Measurements from ENCODE around the gene PROX1. TPM values are rescaled to one million over a fixed set of nuclear protein-coding genes. Genes with fewer than 3 reads are reported as not detected.

PROX1 gene
- total RNA-seq, 4 donors from 2014 or later, result 0.68 to 2.8 (median 1.0) TPM

DNA sequence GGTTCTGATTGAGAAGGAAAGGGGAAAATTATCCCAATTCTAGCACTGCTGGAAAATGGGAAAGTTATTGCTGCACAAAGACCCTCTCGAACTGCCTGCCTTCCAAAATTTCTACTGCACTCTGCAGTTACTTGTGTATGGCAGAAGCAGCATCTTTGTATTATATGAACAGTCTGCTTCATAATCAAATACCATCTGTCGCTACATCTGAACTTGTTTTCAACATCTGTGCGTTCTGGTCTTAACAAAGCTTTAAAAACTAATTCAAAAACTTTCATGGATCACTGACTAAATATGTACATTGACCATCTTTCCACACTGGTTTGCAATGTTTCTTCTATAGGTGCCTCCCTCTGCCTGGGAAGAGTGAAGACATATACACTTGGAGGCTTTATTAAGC, 79.2 kb downstream of the PROX1 start:
- TF ChIP-seq, protein P1, sequence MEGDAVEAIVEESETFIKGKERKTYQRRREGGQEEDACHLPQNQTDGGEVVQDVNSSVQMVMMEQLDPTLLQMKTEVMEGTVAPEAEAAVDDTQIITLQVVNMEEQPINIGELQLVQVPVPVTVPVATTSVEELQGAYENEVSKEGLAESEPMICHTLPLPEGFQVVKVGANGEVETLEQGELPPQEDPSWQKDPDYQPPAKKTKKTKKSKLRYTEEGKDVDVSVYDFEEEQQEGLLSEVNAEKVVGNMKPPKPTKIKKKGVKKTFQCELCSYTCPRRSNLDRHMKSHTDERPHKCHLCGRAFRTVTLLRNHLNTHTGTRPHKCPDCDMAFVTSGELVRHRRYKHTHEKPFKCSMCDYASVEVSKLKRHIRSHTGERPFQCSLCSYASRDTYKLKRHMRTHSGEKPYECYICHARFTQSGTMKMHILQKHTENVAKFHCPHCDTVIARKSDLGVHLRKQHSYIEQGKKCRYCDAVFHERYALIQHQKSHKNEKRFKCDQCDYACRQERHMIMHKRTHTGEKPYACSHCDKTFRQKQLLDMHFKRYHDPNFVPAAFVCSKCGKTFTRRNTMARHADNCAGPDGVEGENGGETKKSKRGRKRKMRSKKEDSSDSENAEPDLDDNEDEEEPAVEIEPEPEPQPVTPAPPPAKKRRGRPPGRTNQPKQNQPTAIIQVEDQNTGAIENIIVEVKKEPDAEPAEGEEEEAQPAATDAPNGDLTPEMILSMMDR (IDR thresholded peaks at IDR 0.05; ENCODE audit: low read depth), result no peak

DNA sequence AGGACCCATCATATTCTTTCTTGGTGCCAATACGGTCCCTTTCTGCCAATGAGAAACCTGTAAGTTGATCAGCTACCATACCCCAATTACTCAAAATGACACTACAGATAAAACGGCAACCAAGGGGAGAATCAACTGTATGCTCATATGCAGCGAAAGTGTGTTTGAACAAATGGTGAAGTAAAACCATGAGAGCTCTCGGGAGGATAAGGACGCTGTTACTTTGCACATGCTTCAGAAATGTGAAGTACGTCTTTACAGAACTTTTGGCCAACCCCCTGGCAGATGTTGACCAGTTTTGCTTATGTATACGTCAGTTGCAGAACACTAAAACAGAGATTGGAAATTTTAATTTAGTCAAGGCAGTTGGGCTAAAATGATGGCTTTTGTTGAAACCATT, 79.6 kb downstream of the PROX1 start:
- TF ChIP-seq, protein P1 (IDR thresholded peaks at IDR 0.05; ENCODE audit: low read depth), result no peak

DNA sequence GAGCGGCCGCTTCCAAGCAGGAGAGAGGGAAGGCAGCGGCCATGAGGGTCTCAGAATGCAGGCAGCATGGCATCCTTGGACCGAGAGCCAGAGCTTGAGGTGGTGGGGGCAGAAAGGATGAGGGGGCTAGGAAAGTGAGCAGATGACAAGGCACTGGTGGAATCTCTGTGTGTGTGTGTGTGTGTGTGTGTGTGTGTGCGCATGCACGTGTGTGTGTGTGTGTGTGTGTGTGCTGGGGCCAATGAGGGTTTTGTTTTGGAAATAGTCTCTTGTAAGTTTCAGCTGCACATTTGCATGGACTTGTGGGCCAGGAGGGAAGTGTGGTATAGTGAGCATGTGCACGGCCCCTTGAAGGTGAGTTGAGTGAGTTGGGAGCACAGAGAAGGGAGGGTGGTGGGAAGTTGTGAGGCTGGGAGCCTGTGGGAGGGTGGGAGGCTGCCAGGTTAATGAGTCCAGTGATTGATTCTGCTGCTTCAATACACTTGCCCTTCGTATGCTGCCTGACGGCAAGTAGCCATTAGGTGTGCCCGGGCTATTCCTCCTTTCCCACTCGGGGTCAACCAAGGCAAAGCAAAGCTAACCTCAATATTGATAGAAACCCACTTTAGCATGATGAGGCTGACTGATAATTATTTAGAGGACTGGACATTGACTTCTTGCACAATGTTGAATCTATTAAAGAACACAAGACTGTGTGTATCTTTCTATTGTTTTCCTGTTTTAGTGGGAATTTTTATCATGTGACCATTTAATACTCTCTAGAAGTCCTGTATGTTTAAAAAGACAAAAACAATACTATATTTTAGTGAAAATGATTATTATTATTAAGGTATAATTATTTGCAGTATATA, 80.3 kb downstream of the PROX1 start:
- TF ChIP-seq, protein P1 (IDR thresholded peaks at IDR 0.05; ENCODE audit: low read depth), result no peak

GRCh38 chr1:214068979-214069378, 81.2 kb downstream of the PROX1 start:
- TF ChIP-seq, protein P1 (IDR thresholded peaks at IDR 0.05; ENCODE audit: low read depth), result no peak

GRCh38 chr1:214071469-214071868, 83.7 kb downstream of the PROX1 start:
- TF ChIP-seq, protein P1 (IDR thresholded peaks at IDR 0.05; ENCODE audit: low read depth), result no peak

- TF ChIP-seq, protein P1 (IDR thresholded peaks at IDR 0.05; ENCODE audit: low read depth), result no peak
Measured at GRCh38 chr1:214072426-214073157, 84.8 kb downstream of the PROX1 start.

DNA sequence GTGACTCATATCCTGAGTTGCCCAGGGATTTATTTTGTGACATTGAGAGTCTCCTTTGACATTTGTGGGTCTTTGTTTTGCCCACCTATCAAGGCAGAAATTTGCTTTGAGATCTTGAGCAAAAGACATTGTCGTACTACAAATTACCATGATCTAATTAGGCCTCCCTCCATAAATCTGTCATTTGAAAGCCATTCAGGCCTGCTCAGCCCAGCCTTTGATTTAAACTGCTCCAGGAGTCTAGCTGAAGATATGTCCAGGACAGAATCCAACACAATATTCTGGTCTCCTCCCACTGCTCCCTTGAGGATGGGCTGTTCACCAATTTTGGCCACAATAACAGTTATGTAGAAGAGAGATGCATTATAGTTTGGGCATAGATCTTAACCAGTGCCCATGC, 86.7 kb downstream of the PROX1 start:
- TF ChIP-seq, protein P1 (IDR thresholded peaks at IDR 0.05; ENCODE audit: low read depth), result no peak

Data from subcutaneous adipose tissue (tissue), 4 donors.